Astrocyte (in vitro differentiated cells and primary cell): ENCODE data around the gene MECP2. TPM values are rescaled to one million over a fixed set of nuclear protein-coding genes. Genes with fewer than 3 reads are reported as not detected.
A peak's percentile ranks its signal among the peaks of the same experiment; 100 is the strongest.
"Not testable (repeated sequence)": the region's sequence is repeated elsewhere in the genome, so short reads cannot be mapped to it uniquely, and the experiment has no call there.

Experiments
- DNase-seq: peaks from one replicate; pipeline ENCODE4 v3.0.0-alpha.2; 2010; ENCODE audit warnings: low read depth
- FAIRE-seq: peaks from 2 replicates; lab custom pipeline; 2011; peaks lifted over from hg19 to GRCh38; lab: Jason Lieb, UNC
- H2AFZ ChIP-seq: 2 replicates; pipeline ENCODE4 v1.6.0; 2012; ENCODE audit warnings: low read depth, low read length, inconsistent platforms
- H3K27ac ChIP-seq: 2 replicates; pipeline ENCODE4 v1.5.1; 2011; ENCODE audit warnings: low read depth, low read length, inconsistent platforms
- H3K27me3 ChIP-seq: 2 replicates; pipeline ENCODE4 v1.6.0; 2011; ENCODE audit warnings: low read length, inconsistent platforms; ENCODE audit not compliant: insufficient read depth
- H3K36me3 ChIP-seq: 2 replicates; pipeline ENCODE4 v1.5.1; 2011; ENCODE audit warnings: low read length, inconsistent platforms; ENCODE audit not compliant: insufficient read depth
- H3K4me1 ChIP-seq: 2 replicates; pipeline ENCODE4 v1.5.1; 2011; ENCODE audit warnings: low read length, inconsistent platforms; ENCODE audit not compliant: insufficient read depth
- H3K4me2 ChIP-seq: 2 replicates; pipeline ENCODE4 v1.6.0; 2012; ENCODE audit warnings: low read length, inconsistent platforms
- H3K4me3 ChIP-seq: 2 replicates; pipeline ENCODE4 v1.5.1; 2011; ENCODE audit warnings: low read depth, mild to moderate bottlenecking, low read length, inconsistent platforms; ENCODE audit not compliant: insufficient read depth
- H3K79me2 ChIP-seq: 2 replicates; pipeline ENCODE4 v1.6.0; 2012; ENCODE audit warnings: mild to moderate bottlenecking, low read length, inconsistent platforms; ENCODE audit not compliant: insufficient read depth
- H3K9ac ChIP-seq: 2 replicates; pipeline ENCODE4 v1.6.0; 2012; ENCODE audit warnings: mild to moderate bottlenecking, low read length, inconsistent platforms
- H3K9me3 ChIP-seq: 2 replicates; pipeline ENCODE4 v1.5.1; 2012; ENCODE audit warnings: low read depth, mild to moderate bottlenecking, low read length, inconsistent platforms; ENCODE audit not compliant: insufficient read depth
- H4K20me1 ChIP-seq: 2 replicates; pipeline ENCODE4 v1.6.0; 2012; ENCODE audit warnings: low read length, inconsistent platforms; ENCODE audit not compliant: insufficient read depth
- H3K27ac Mint-ChIP-seq: one replicate; pipeline ENCODE4 v1.8.0; 2021; ENCODE audit warnings: mild to moderate bottlenecking, mixed read lengths; ENCODE audit not compliant: unreplicated experiment
- H3K27me3 Mint-ChIP-seq: one replicate; pipeline ENCODE4 v1.8.0; 2021; ENCODE audit warnings: low read depth, mixed read lengths; ENCODE audit not compliant: unreplicated experiment
- H3K36me3 Mint-ChIP-seq: one replicate; pipeline ENCODE4 v1.8.0; 2021; ENCODE audit warnings: low read depth, mixed read lengths; ENCODE audit not compliant: unreplicated experiment
- H3K4me1 Mint-ChIP-seq: one replicate; pipeline ENCODE4 v1.8.0; 2021; ENCODE audit warnings: low read depth, mixed read lengths; ENCODE audit not compliant: unreplicated experiment
- H3K4me3 Mint-ChIP-seq: one replicate; pipeline ENCODE4 v1.8.0; 2021; ENCODE audit warnings: mild to moderate bottlenecking, moderate library complexity, mixed read lengths; ENCODE audit not compliant: unreplicated experiment
- H3K9me3 Mint-ChIP-seq: one replicate; pipeline ENCODE4 v1.8.0; 2021; ENCODE audit warnings: mild to moderate bottlenecking, mixed read lengths; ENCODE audit not compliant: unreplicated experiment
- EZH2 ChIP-seq: IDR thresholded peaks from 2 replicates; pipeline ENCODE4 v1.6.1; 2012; ENCODE audit warnings: mild to moderate bottlenecking, low read length, inconsistent platforms; ENCODE audit not compliant: insufficient read depth
- total RNA-seq: library from RNA; stranded (reverse); gene quantifications from 2 replicates; pipeline ENCODE4 v1.2.1, GENCODE V29; 2021
- TF ChIP-seq, protein P1 (sequence below): IDR thresholded peaks from 2 replicates; pipeline ENCODE4 v1.5.1; 2011; ENCODE audit warnings: low read depth, mild to moderate bottlenecking, inconsistent platforms, low read length, moderate library complexity; ENCODE audit not compliant: insufficient read depth

MECP2 gene
- total RNA-seq, 1 donor from 2014 or later = 36.2 TPM

- no peaks in the 10 kb centered on the region for H3K4me1 Mint-ChIP-seq
- Histone ChIP-seq H4K20me1 (no peaks in the 10 kb centered on the region), H2AFZ (no peak overlapping the region), H3K79me2 (no peaks in the 10 kb centered on the region), H3K4me2 (no peak overlapping the region), H3K4me1 (no peaks in the 10 kb centered on the region), H3K27me3 (no peaks in the 10 kb centered on the region), H3K27ac (no peak overlapping the region), H3K36me3 (no peaks in the 10 kb centered on the region), H3K9me3 (no peaks in the 10 kb centered on the region), H3K9ac (no peak overlapping the region), H3K4me3 (no peak overlapping the region)
- DNase-seq (no peak), FAIRE-seq (no peak)
- peaks cover 3% of the 10 kb centered on the region for H3K36me3 Mint-ChIP-seq
- no peaks in the 10 kb centered on the region for H3K9me3 Mint-ChIP-seq
- H3K27me3 Mint-ChIP-seq = no peaks in the 10 kb centered on the region
- TF ChIP-seq, protein P1, sequence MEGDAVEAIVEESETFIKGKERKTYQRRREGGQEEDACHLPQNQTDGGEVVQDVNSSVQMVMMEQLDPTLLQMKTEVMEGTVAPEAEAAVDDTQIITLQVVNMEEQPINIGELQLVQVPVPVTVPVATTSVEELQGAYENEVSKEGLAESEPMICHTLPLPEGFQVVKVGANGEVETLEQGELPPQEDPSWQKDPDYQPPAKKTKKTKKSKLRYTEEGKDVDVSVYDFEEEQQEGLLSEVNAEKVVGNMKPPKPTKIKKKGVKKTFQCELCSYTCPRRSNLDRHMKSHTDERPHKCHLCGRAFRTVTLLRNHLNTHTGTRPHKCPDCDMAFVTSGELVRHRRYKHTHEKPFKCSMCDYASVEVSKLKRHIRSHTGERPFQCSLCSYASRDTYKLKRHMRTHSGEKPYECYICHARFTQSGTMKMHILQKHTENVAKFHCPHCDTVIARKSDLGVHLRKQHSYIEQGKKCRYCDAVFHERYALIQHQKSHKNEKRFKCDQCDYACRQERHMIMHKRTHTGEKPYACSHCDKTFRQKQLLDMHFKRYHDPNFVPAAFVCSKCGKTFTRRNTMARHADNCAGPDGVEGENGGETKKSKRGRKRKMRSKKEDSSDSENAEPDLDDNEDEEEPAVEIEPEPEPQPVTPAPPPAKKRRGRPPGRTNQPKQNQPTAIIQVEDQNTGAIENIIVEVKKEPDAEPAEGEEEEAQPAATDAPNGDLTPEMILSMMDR = no peak
- TF ChIP-seq EZH2 = no peak
- no peak overlapping the region for H3K27ac Mint-ChIP-seq
- H3K4me3 Mint-ChIP-seq = no peak overlapping the region
These were observed 114.2 kb downstream of the MECP2 start for GRCh38 chrX:153983321-153983801.

DNA sequence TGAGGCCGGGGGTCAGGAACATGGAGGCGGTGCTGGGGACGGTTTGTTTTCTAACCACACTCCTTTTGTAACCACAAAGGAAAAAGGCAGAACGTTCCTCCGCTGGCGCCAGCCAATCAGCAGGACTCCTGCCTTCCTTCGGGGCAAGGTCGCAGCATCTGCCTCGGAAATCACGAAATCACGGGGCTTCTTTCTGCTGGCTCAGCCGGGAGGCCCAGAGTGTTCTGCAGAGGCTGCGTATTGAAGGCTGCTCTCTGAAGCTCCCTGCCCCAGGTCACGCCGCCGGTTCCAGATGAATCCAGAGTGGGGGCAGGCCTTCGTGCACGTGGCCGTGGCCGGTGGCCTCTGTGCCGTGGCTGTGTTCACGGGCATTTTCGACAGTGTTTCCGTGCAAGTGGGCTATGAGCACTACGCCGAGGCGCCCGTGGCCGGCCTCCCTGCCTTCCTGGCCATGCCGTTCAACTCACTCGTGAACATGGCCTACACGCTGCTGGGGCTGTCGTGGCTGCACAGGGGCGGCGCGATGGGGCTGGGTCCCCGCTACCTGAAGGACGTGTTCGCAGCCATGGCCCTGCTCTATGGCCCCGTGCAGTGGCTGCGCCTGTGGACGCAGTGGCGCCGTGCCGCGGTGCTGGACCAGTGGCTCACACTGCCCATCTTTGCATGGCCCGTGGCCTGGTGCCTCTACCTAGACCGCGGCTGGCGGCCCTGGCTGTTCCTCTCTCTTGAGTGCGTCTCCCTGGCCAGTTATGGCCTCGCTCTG, 115.6 kb downstream of the MECP2 start:
- Histone ChIP-seq H3K4me3 (no peak overlapping the region), H3K9me3 (no peaks in the 10 kb centered on the region), H3K79me2 (no peaks in the 10 kb centered on the region), H3K4me2 (no peak overlapping the region), H3K4me1 (no peaks in the 10 kb centered on the region), H2AFZ (no peak overlapping the region), H4K20me1 (no peaks in the 10 kb centered on the region), H3K27ac (no peak overlapping the region), H3K27me3 (no peaks in the 10 kb centered on the region), H3K36me3 (no peaks in the 10 kb centered on the region), H3K9ac (no peak overlapping the region)
- H3K36me3 Mint-ChIP-seq = peaks cover 3% of the 10 kb centered on the region
- no peak for DNase-seq
- no peaks in the 10 kb centered on the region for H3K27me3 Mint-ChIP-seq
- no peak for FAIRE-seq
- no peak overlapping the region for H3K27ac Mint-ChIP-seq
- H3K9me3 Mint-ChIP-seq = no peaks in the 10 kb centered on the region
- H3K4me1 Mint-ChIP-seq = no peaks in the 10 kb centered on the region
- TF ChIP-seq, protein P1 = no peak
- no peak for TF ChIP-seq EZH2
- no peak overlapping the region for H3K4me3 Mint-ChIP-seq

GRCh38 chrX:153981231-153981630, 116.3 kb downstream of the MECP2 start:
- H3K27ac Mint-ChIP-seq = peak overlapping the region; percentile 12
- TF ChIP-seq, protein P1 = no peak
- no peak for TF ChIP-seq EZH2
- no peaks in the 10 kb centered on the region for H3K4me1 ChIP-seq

DNA sequence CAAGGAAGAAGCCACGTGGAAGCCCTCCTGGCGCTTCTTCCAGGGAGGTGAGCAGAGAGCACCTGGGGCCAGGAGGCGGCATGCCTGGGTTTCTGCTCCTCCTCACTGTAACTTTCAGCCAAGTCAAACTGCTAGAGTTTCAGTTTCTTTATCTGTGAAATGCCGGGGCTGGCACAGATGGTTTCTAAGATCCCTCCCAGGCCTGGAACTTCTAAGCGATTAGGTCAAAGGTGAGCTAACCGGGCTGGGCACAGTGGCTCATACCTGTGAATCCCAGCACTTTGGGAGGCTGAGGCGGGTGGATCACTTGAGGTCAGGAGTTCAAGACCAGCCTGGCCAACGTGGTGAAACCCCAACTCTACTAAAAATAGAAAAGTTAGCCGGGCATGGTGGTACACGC, 117.1 kb downstream of the MECP2 start:
- not testable (repeated sequence) for H3K27me3 Mint-ChIP-seq, DNase-seq, H4K20me1 ChIP-seq, H3K4me2 ChIP-seq, H3K79me2 ChIP-seq, H3K27ac ChIP-seq, H3K36me3 Mint-ChIP-seq, H3K4me3 Mint-ChIP-seq, H3K36me3 ChIP-seq, H3K9me3 Mint-ChIP-seq, H3K4me1 ChIP-seq, H2AFZ ChIP-seq, H3K4me1 Mint-ChIP-seq, H3K4me3 ChIP-seq, H3K9ac ChIP-seq, H3K27ac Mint-ChIP-seq, H3K9me3 ChIP-seq, H3K27me3 ChIP-seq
- FAIRE-seq = peak; percentile 80

More at GRCh38 chrX:153981231-153981630, 116.3 kb downstream of the MECP2 start:
- no peaks in the 10 kb centered on the region for H3K27me3 Mint-ChIP-seq
- Histone ChIP-seq H3K27ac (no peak overlapping the region), H3K79me2 (no peaks in the 10 kb centered on the region), H3K4me2 (no peak overlapping the region), H2AFZ (no peak overlapping the region), H3K4me3 (no peak overlapping the region), H4K20me1 (no peaks in the 10 kb centered on the region), H3K27me3 (no peaks in the 10 kb centered on the region), H3K9ac (no peak overlapping the region), H3K36me3 (no peaks in the 10 kb centered on the region), H3K9me3 (no peaks in the 10 kb centered on the region)
- DNase-seq = no peak
- FAIRE-seq = peak; percentile 66
- H3K4me3 Mint-ChIP-seq = no peak overlapping the region
- no peaks in the 10 kb centered on the region for H3K4me1 Mint-ChIP-seq
- no peaks in the 10 kb centered on the region for H3K9me3 Mint-ChIP-seq
- H3K36me3 Mint-ChIP-seq = peaks cover 3% of the 10 kb centered on the region
